ENCODE data around the gene SYNGR3. TPM values are rescaled to one million over a fixed set of nuclear protein-coding genes. Genes with fewer than 3 reads are reported as not detected.

Gene SYNGR3
- total and polyA plus RNA-seq, 2 of the 13 experiments (the other 11 are each of a cell fraction or from before 2014, with no cell fraction given), result 0.97 to 5.7 TPM

DNA sequence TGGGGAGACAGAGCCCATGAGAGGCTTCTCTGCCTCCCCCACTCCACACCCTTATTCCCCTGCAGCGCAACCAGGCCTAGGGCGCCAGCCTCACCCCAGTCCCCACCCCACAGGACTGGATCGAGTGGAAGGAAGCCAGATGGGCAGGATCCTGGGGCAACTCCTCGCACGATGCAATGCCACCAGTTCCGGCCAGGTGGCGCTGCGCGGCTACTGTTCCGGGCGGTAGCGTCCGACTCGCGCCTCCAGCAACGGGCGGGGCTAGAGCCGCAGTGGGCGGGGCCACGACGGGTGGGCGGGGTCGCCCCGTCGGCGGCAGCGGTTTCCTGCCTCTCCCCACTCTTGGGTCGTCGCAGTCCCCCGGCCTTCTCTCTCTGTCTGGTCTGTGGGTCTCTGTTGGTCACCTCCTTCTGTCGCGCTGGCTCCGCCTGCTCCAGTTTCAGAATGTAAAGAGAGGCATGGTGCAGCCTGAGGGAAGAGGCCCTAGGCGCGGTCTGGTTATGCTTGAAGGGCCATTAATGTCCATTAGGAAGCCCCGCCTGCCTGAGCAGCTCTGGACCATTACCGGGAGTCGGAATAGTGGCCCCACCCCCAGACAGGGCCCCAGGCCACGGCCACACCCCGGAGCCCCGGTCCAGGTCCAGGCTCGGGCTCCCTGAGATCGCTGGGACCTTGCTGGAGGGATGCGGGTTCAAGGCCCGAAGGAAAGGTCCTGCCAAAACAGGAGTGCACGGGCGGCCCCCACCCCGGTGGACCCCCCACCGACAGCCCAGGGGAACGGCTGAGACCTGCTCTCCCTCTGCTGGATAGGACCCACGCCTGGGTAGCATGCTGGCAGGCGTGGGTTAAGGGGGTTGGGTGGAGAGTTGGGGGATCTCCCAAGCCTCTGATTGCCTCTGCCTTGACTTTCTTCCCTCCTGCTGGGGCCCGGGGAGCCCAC, 33.6 kb downstream of the SYNGR3 start (continued):
- TF ChIP-seq NONO (IDR thresholded peaks at IDR 0.05), result no peak
- TF ChIP-seq NONO (CRISPR knock-in tag; conservative IDR thresholded peaks at IDR 0.05), result 0 out of 2 replicates have a peak, but pooled peaks have one; percentile 44
- TF ChIP-seq POGZ (CRISPR knock-in tag; IDR thresholded peaks at IDR 0.05), result no peak; the same call in 1 of the 2 replicates
- no peak for TF ChIP-seq TEAD2 (CRISPR knock-in tag; IDR thresholded peaks at IDR 0.05)
- TF ChIP-seq, protein P1, sequence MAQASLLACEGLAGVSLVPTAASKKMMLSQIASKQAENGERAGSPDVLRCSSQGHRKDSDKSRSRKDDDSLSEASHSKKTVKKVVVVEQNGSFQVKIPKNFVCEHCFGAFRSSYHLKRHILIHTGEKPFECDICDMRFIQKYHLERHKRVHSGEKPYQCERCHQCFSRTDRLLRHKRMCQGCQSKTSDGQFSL (CRISPR knock-in tag; IDR thresholded peaks at IDR 0.05), result peak; percentile 51; the same call in 1 of the 2 replicates
- no peak for TF ChIP-seq MEIS2 (CRISPR knock-in tag; IDR thresholded peaks at IDR 0.05)
- TF ChIP-seq HNRNPLL (IDR thresholded peaks at IDR 0.05; ENCODE audit: low read depth, low read length, poor library complexity, severe bottlenecking), result peak; percentile 49
- TF ChIP-seq ZNF224 (CRISPR knock-in tag; IDR thresholded peaks at IDR 0.05), result peak; percentile 70; the same call in 1 of the 2 replicates
- no peak for TF ChIP-seq ZNF839 (CRISPR knock-in tag; IDR thresholded peaks at IDR 0.05; ENCODE audit: borderline replicate concordance)
- TF ChIP-seq HNF4A (CRISPR knock-in tag; IDR thresholded peaks at IDR 0.05), result no peak
- no peak for TF ChIP-seq RARG (CRISPR knock-in tag; IDR thresholded peaks at IDR 0.05; ENCODE audit: low read depth)
- peak; percentile 69; the same call in 1 of the 2 replicates for TF ChIP-seq ZNF792 (CRISPR knock-in tag; IDR thresholded peaks at IDR 0.05)
- peak; percentile 47 for TF ChIP-seq ZNF781 (CRISPR knock-in tag; IDR thresholded peaks at IDR 0.05; ENCODE audit: borderline replicate concordance, not compliant biosample characterization)
- TF ChIP-seq ZNF773 (CRISPR knock-in tag; IDR thresholded peaks at IDR 0.05; ENCODE audit: borderline replicate concordance), result no peak
- no peak for TF ChIP-seq ZNF598 (CRISPR knock-in tag; IDR thresholded peaks at IDR 0.05; ENCODE audit: borderline replicate concordance)
- peak; percentile 73 for TF ChIP-seq POLR2G (IDR thresholded peaks at IDR 0.05; ENCODE audit: low read depth, low read length)
- TF ChIP-seq FOXA1 (IDR thresholded peaks at IDR 0.05), result no peak
- no peak for TF ChIP-seq FOXA1 (CRISPR knock-in tag; IDR thresholded peaks at IDR 0.05)
- peak; percentile 53; the same call in 1 of the 2 replicates for TF ChIP-seq PHF20 (CRISPR knock-in tag; IDR thresholded peaks at IDR 0.05)
- TF ChIP-seq, protein P2, sequence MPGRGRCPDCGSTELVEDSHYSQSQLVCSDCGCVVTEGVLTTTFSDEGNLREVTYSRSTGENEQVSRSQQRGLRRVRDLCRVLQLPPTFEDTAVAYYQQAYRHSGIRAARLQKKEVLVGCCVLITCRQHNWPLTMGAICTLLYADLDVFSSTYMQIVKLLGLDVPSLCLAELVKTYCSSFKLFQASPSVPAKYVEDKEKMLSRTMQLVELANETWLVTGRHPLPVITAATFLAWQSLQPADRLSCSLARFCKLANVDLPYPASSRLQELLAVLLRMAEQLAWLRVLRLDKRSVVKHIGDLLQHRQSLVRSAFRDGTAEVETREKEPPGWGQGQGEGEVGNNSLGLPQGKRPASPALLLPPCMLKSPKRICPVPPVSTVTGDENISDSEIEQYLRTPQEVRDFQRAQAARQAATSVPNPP (CRISPR knock-in tag; IDR thresholded peaks at IDR 0.05), result 0 out of 2 replicates have a peak, but pooled peaks have one; percentile 14
- peak; percentile 81 for TF ChIP-seq TBX2 (CRISPR knock-in tag; IDR thresholded peaks at IDR 0.05; ENCODE audit: borderline replicate concordance)
- TF ChIP-seq ZNF317 (CRISPR knock-in tag; IDR thresholded peaks at IDR 0.05), result no peak; the same call in 1 of the 2 replicates
- peak; percentile 83 for TF ChIP-seq GABPB1 (CRISPR knock-in tag; IDR thresholded peaks at IDR 0.05)
- 0 out of 2 replicates have a peak, but pooled peaks have one; percentile 36 for TF ChIP-seq ZNF547 (CRISPR knock-in tag; IDR thresholded peaks at IDR 0.05)
- peak; percentile 5; the same call in 1 of the 2 replicates for TF ChIP-seq GATAD2A (CRISPR knock-in tag; IDR thresholded peaks at IDR 0.05)
- TF ChIP-seq, protein P3, sequence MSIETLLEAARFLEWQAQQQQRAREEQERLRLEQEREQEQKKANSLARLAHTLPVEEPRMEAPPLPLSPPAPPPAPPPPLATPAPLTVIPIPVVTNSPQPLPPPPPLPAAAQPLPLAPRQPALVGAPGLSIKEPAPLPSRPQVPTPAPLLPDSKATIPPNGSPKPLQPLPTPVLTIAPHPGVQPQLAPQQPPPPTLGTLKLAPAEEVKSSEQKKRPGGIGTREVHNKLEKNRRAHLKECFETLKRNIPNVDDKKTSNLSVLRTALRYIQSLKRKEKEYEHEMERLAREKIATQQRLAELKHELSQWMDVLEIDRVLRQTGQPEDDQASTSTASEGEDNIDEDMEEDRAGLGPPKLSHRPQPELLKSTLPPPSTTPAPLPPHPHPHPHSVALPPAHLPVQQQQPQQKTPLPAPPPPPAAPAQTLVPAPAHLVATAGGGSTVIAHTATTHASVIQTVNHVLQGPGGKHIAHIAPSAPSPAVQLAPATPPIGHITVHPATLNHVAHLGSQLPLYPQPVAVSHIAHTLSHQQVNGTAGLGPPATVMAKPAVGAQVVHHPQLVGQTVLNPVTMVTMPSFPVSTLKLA (IDR thresholded peaks at IDR 0.05), result 0 out of 2 replicates have a peak, but pooled peaks have one; percentile 13
- no peak for TF ChIP-seq KAT7 (CRISPR knock-in tag; IDR thresholded peaks at IDR 0.05; ENCODE audit: borderline replicate concordance)
- TF ChIP-seq ZNF768 (CRISPR knock-in tag; IDR thresholded peaks at IDR 0.05), result no peak
- TF ChIP-seq ATF1 (CRISPR knock-in tag; IDR thresholded peaks at IDR 0.05), result no peak
- TF ChIP-seq ZNF878 (CRISPR knock-in tag; IDR thresholded peaks at IDR 0.05), result no peak

All from HepG2 (cell line).